ENCODE data around the gene CROCC2.

Gene CROCC2

DNA sequence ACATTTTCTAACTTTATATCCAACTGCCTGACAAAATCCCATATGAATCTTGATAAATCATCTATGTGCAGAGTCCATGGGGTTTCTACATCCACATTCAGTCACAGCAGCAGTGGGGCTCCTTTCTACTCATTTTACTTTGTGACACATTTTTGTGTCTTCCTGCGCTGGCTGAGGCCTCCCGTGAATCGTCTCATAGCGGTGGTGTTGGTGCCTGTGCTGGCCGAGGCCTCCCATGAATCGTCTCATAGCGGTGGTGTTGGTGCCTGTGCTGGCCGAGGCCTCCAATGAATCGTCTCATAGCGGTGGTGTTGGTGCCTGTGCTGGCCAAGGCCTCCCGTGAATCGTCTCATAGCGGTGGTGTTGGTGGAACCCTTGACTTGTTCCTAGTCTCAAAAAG is 109.3 kb downstream of the CROCC2 start:
- DNase-seq (ENCODE audit: low read depth), result no peak

DNA sequence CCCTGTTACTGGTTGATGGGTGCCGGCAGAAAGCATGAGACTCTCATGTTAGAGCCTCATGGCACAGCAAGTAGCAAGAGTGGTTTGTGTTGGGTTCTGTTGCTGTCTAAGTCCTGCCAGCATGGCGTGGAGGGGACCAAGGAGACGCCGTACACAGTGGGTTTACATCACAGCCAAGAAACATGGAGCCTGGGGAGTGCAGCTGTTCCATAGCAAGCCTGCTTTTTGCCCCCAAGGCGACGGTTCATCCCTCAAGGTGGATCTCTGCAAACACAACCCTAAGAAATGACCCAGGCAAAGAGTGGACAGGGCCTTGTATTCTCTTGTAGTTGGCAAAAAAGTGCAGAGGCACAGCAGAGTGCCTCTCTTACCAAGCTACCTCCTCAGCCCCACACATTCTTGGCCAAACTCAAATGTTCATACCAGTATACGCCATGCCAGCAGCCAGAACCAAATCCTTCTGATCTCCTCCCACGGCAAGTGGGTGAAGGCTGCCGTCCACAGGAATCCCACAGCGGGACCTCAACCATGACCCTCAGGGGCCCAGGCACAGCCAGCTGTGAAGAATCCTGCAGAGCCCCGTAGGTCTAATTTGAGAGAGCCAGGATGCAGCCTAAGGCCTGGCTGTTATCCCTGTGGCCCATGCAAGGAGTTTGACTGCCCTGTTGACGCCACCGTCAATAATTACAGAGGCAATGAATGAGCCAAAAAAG is 111.2 kb downstream of the CROCC2 start:
- no peak for DNase-seq (ENCODE audit: low read depth)

DNA sequence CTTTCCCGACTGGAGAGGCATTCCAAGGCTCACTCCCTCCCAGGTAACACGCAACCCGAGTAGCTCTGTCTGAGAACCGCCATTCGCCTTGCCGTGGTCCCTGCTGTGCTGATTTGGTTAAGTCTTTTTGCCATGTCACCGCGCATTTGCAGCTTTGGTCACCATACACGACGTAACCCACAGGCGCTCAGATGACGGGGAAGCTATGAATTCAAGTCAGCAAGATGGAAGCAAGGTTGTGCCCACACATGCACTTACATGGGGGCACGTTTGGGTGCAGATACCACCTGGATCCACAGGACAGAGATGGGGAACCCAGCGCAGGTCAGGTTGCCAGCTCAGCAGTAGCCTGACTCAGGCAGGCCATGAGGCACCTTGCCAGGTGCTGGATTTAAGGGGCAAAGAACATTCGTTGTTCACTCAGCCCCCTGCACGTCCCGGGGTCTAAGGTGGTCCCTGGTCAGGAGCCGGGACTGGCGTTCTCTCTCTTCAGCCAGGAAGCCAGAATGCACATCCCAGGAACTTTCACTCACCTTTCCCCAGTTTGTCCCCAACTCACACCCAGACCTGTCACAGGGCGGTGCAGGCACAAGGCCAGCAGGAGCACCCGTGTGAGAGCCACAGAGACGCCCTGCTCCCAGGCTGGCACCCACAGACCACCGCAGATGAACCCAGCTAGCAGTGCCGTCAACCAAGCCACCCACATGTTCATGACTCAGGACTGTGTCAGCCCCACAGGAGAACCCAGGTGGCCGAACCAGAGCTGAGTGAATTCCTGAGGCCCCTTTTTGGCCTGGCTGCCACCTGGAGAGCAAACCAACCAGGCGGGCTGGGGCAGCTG is 112.1 kb downstream of the CROCC2 start:
- no peak for DNase-seq (ENCODE audit: low read depth)

DNA sequence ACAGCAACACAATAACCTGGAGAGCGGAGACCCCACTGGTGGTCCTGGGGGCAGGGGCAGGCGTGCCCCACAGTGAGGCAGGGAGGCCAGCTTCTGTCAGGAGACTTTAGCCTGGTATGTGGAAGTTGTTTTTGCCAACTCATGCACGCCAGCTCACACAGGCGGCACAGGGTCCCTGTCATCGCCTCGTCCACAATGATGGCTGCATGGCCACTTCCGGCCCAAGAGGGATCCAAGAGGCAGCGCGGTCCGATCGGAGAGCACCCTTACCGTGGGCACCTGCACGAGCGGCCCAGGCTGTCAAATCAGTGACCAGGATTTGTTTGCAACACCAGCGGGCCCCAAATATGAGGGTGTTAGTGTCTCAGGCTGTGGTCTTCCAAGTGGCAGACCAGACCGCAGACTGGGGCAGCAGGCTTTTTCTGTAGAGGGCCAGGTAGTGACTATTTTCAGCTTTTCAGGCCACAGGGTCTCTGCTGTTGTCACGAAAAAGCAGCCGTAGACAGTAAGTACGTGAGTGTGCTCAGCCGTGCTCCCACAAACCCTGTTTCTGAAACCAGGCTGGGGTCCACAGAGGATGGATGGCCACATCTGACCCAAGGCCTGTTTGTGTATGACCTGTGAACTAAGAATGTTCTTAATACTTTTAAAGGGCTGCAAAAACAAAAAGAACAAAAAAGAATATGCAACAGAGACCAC is 113.5 kb downstream of the CROCC2 start:
- no peak for DNase-seq (ENCODE audit: low read depth)

DNA sequence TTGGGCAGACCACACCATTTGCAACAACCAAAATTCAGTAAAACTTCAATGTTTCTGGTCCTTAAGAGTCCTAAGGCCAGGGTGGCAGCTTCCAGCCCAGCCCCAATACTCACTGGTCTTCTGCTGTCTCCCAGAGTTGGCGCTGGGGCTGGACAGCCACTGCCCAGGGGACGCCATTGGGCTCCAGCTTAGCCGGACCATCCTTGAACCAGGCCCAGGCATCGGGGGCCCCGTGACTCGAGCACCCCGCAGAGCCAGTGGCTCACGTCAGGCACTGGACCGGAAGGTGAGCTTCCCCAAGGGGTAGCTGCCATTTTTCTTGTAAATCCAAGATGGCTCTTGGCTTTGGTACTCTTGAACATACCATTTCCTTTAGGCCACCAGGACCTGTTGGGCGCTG is 114.1 kb downstream of the CROCC2 start:
- no peak for DNase-seq (ENCODE audit: low read depth)

DNA sequence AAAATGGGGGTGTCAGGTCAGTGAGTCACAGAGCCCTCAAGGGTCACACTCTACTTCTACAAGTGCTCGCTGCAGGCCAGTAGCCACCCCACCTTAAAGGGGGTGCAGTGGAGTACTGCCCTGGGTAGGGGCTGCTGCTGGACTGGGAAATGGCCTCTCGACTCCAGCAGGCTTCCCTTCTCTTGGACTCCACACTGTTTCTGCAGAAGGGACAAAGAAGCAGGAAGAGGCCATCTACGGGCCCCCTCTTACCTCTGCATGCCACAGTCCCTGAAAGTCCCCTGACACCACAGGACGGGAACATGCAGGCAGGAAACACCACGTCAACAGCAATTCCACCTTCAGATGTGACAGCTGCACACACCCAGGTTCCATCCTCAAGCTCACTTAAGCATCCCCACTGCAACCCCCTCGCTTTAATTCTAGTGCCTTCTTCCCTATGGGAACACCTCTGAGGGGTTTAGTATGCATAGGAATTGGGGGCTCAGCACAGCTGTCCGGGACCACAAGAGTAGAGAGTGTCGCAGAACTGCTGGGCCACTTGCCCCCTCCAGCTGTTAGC is 114.6 kb downstream of the CROCC2 start:
- DNase-seq (ENCODE audit: low read depth), result no peak

DNA sequence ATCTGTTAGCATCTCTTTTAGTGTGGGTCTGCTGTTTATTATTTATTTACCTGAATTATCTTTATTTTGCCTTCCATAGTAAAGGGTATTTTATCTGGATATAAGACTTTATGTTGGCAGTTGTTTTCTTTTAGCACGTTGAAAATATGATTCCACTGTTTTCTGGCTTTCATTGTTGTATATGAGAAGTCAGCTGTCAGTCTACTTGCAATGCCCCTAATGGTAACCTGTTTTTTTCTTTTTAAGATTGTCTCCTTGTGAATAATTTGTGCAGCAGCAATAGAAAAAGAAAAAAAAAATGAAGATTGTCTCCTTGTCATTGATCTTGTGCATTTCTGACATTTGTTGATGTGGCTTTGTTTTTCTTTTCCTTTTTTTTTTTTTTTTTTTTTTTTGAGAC is 119.5 kb downstream of the CROCC2 start:
- no peak for DNase-seq (ENCODE audit: low read depth)

DNA sequence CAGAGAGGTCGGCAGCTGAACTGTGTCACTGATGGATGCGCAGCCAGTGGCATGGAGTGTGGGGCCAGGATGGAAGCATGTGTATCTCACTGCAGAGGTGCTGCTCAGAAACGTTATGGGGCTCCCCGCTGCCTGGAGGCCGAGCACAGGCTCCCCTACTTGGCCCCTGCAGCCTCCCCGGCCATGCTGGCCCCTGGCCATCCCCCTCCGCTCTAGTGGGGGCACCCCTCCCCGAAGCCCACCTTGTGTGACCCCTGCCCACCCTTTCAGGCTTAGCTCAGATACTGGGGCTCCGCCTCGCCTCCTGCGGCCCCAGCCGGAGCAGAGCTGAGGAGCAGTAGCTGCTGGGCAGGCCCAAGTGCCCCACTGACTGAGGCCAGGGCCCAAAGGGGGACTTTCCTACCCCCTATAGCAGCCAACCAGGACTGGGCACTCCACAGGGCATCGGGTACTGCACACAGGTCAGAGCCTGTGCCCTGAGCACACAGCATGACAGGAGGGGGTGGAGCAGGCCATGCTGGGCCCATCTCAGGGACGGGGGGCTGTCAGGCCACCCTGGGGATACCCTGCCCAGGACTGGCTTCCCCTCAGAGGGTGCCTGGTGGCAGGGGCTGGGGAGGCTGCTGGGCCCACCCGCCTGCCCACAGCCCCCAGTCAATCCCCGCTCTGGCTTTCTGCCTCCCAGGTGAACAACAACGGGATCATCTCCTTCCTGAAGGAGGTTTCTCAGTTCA is 123.6 kb downstream of the CROCC2 start:
- DNase-seq (ENCODE audit: low read depth), result no peak

DNA sequence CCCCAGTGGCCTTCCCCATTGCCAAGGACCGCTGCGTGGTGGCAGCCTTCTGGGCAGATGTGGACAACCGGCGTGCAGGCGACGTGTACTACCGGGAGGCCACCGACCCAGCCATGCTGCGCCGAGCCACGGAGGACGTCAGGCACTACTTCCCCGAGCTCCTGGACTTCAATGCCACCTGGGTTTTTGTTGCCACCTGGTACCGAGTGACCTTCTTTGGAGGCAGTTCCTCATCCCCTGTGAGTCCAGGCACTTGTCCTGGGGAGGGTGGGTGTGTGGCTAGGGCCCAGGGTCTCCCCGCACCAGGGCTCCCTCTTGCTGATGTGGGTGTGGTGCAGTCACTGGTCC is 124.2 kb downstream of the CROCC2 start:
- DNase-seq (ENCODE audit: low read depth), result no peak

DNA sequence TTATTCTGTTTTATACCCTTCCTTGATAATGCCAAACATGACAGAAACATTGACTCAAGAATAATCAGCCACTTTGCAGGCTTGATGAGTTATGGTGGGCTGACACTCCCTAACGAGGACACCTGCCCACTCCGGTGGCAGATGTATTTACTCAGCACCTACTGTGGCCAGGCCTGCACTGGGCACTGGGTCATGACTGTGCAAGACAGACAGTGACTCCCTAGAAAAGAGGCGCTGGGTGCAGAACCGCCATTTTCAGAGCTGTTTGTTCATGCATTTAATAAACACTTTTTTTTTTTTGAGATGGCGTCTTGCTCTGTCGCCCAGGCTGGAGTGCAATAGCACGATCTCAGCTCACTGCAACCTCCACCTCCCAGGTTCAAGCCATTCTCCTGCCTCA is 124.7 kb downstream of the CROCC2 start:
- no peak for DNase-seq (ENCODE audit: low read depth)

DNA sequence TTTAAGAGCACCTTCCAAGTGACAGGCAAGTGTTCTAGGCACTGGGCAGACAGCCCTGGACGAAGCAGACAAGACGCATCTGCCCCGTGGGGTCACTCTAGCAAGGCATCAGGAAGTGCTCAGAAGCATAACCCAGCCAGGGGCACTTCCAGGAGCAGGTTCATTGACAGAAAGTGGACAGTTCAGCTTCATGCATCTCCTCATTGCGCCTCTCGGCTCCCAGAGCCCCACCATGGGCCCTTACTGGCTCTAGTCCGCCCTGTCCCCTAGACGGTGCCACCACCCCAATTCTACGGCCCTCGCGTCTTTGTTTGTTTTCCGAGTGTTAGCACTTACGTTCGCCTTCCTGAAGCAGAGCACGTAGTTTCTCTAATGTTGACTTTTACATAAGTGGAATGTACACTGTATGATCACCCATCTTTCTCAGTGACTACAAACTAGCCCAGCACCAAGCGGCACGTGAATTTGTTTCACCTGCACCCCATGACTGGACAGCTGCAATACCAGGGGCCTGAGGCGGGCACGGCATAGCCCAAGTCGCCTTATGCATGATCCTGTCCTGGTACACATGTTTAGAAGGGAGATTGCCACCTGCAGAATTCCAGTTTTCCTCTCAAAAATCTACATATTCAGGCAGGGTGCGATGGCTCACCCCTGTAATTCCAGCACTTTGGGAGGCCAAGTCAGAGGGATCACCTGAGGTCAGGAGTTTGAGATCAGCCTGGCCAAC is 125.5 kb downstream of the CROCC2 start:
- no peak for DNase-seq (ENCODE audit: low read depth)

DNA sequence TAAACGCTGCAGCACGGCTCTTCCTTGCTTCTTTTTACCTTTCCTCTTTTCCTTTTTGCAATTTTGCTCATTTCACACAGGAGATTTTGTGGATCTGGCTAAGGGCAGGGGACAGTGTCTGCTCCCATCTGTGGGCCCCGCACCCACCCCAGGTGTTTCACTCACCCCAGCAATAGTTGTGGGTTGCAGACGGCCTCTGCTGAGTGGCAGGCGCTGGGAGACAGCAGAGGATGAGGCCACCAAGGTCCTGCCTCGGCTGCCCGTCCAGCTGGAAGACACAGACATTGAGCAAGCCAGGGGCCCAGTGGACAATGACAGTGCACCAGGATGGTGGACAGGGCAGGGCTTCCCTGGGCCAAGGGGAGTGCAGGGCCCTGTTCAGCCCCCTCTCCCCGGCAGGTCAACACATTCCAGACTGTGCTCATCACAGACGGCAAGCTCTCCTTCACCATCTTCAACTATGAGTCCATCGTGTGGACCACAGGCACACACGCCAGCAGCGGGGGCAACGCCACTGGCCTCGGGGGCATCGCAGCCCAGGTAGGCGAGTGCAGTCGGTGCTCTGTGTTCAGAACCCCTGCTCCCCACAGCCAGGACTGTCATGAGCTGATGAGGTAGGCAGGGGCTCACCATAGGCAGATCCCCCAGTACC is 127.3 kb downstream of the CROCC2 start:
- DNase-seq (ENCODE audit: low read depth), result no peak

DNA sequence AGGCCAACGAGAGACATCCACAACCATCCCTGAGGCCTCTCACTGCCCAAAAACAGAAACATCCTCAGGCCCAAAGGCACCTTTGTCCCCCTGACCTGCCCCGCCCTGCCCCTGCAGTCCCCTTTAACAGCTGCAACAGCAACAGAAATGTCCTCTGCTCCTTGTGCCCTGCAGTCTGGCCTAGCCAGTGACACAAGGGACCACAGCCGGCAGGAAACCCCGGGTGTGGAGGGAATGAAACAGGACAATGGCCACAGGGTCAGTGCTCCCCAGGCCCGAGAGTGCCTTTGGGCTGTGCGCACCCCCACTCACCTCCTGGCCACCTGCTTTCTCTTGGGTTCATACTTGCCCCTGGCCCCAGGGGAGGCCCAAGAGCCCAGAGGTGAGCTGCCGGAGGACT is 127.9 kb downstream of the CROCC2 start:
- no peak for DNase-seq (ENCODE audit: low read depth)

DNA sequence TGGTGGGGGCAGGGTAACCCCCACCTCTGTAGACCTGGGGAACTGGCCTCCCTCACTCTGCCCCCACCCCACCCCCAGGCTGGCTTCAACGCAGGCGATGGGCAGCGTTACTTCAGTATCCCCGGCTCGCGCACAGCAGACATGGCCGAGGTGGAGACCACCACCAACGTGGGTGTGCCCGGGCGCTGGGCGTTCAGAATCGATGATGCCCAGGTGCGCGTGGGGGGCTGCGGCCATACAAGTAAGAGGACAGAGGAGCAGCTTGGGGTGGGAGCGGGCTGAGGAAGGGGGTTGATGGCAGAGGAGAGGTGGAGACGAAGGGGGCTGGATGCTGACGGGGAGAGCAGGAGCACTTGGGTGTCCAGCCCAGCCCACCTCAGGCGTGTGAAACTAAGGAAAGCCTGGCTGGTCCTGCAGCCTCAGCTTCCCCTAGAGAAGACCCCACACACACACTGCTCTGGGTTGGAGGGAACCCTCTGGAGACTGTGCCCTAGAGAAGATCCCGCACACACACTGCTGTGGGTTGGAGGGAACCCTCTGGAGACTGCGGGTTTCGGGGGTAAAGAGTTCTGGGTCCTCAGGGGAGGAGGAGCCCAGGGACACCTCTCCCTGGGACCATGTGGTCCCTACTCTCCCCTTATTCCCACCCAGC is 128.5 kb downstream of the CROCC2 start:
- no peak for DNase-seq (ENCODE audit: low read depth)

DNA sequence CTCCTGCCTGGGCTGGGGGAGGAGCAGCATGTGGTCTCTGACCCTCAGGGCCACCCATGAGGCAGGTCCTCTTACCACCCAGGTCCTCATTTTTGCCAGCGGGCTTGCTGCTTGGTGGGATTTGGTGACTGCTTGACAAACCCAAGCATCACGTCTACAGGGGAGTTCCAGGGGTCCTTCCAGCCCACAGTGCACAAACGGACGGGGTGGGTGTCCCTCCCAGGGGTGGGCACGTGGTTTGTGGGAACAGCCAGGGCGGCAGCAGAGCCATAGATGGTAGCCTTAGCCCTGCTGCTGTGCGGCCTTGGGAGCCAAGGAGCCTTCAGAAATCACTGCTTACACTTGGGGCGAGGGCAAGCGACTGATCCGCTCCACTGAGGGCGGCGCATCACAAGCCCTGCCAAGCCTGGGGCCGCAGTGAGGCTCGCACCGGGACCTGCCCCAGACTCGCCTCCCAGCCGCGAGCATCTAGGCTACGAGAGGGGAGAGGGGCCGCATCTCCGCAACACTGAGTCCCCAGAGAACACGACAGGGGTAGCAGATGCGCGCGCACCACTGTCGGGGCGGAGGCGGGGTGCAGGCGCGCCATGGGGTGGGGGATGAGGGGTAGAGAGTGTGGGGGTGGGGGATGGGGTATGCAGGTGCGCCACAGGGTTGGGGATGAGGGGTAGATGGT is 129.1 kb downstream of the CROCC2 start:
- DNase-seq (ENCODE audit: low read depth), result peak; percentile 27

DNA sequence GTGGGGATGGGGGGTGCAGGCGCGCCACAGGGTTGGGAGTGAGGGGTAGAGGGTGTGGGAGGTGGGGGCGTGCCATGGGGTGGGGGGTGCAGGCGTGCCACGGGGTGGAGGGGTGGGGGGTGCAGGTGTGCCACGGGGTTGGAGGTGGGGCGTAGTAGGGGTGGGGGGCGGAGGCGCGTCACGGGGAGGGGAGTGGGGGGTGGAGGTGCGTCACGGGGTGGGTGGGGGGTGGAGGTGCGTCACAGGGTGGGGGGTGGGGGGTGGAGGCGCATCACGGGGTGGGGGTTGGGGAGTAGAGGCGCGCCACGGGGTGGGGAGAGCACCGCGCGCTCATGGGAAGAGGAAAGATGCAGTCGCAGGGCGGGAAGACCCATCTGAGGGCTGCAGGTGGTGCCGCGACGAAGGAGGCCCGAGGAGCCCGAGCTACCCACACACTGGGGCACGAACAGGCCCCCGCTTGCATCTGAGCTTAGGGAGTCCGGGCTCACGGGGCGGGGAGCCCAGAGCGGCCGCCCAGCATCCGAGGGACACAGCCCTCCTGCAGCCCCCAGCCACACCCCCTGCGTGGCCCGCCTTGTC is 129.8 kb downstream of the CROCC2 start:
- peak; percentile 29 for DNase-seq (ENCODE audit: low read depth)

DNA sequence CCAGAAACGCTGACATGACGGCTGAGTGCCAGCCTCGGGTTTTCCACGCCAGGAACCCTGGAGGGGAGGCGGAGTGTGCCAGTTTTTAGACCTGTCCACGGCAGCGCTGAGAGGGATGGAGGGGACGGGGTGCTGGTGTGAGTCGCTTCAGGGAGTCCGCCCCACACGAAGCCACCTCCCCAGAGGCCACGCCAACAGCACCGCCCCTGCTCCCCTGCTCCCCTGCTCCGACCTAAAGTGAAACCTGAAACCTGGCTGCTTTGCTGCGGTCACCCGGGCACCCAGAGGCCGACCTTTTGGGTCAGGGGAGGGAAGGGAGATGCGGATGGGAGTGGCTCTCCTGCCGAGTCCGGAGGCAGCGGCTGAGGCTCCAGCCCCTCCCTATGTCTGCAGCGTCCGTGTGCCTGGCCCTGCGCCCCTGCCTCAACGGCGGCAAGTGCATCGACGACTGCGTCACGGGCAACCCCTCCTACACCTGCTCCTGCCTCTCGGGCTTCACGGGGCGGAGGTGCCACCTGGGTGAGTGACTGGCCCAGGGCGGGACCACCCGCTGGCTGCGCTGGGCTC is 130.3 kb downstream of the CROCC2 start:
- DNase-seq (ENCODE audit: low read depth), result peak; percentile 18

DNA sequence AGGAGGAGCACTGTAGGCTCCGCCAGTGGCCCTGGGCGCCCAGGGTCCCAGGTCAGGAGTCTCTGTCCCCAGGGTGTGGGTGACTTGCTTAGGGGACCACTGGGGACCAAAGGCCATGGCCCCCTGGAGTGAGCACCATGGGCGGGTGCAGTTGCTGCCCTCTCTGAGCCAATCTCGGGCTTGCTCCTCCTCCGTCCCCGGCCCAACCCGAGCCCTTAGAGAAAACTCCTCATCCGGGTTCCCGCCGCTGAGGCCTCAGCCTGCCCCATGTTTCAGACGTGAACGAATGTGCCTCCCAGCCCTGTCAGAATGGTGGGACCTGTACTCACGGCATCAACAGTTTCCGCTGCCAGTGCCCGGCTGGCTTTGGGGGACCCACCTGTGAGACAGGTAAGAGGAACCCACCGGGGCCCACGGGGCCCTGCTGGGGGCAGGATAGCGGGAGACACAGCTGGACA is 130.9 kb downstream of the CROCC2 start:
- no peak for DNase-seq (ENCODE audit: low read depth)

DNA sequence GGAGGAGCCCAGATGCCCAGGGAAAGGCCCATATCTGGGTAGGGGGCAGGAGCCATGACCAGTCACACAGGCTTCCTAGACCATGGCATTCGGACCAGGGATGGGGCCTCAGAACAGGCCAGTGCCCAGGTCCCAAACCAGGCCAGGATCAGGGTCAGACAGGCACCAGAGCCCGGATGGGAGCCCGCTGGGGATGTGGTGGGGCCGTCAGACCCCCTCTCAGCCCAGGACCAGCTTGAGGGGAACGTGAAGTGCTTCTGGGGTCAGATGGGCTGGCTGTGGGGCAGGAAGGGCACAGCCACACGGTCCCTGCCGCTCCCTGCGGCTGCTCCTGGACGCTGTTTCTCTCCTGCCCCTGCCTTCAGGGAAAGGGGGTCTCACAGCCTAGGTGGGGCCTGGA is 131.4 kb downstream of the CROCC2 start:
- no peak for DNase-seq (ENCODE audit: low read depth)
